Measurements from ENCODE around the gene SUPT6H. TPM values are rescaled to one million over a fixed set of nuclear protein-coding genes. Genes with fewer than 3 reads are reported as not detected.
"Not testable (repeated sequence)": the region's sequence is repeated elsewhere in the genome, so short reads cannot be mapped to it uniquely, and the experiment has no call there.

SUPT6H gene
- total RNA-seq, 6 experiments from 2014 or later, result 72.7 to 79.7 (median 74.0) TPM

GRCh38 chr17:28723159-28723835, 61.3 kb downstream of the SUPT6H start:
- peaks cover 8% of the 10 kb centered on the region; the same call in 1 of the 2 replicates for H3K9me3 Mint-ChIP-seq
- H3K27ac Mint-ChIP-seq, result peak overlapping the region; percentile 96
- peaks cover 32% of the 10 kb centered on the region for H3K36me3 Mint-ChIP-seq (ENCODE audit: low read depth)
- peaks cover 73% of the 10 kb centered on the region for H3K4me1 Mint-ChIP-seq (ENCODE audit: low read depth)
- no peak for DNase-seq
- peak overlapping the region; percentile 28 for H3K4me3 Mint-ChIP-seq
- peaks cover 29% of the 10 kb centered on the region for H3K27me3 Mint-ChIP-seq (ENCODE audit: insufficient read depth)
- no peak for TF ChIP-seq CTCF (IDR thresholded peaks at IDR 0.05)

- Mint-ChIP-seq H3K27me3 (ENCODE audit: insufficient read depth) (peaks cover 29% of the 10 kb centered on the region), H3K27ac (peak overlapping the region; percentile 96), H3K4me1 (ENCODE audit: low read depth) (peaks cover 70% of the 10 kb centered on the region), H3K4me3 (peak overlapping the region; percentile 95), H3K36me3 (ENCODE audit: low read depth) (peaks cover 34% of the 10 kb centered on the region)
- H3K9me3 Mint-ChIP-seq, DNase-seq: not testable (repeated sequence)
Observed at GRCh38 chr17:28723836-28724499, 62.0 kb downstream of the SUPT6H start.

DNA sequence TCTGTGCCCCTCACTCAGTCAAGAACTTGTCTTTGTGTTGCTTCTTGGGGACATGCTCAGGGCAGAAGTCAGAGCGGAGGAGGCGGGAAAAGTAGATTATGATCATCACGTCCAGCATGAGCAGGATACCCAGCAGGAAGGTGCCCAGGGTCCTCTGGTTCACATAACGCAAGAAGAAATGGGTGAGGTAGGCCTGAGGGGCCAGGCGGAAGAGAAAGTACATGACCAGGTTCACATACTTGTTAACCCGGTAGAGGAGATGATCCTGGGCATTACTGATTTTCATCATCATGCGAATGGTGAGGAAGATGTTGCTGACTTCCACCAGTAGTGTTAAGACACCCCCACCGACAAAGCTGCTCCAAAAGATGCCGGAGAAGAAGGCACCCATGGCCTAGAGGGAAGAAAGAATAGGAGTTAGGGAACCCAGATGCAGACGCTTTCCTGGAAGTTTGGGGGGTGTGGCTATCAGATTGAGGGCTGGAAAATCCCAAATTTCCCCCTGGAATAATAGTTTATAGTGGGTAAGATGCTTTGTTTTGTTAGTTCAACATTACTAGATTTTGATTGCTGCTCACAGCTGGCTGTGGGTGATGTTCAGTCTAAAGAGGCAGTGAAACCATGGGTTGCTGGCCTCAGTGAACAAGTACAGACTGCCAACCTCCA, 62.6 kb downstream of the SUPT6H start:
- Mint-ChIP-seq H3K27ac (peak overlapping the region; percentile 96), H3K4me1 (ENCODE audit: low read depth) (peaks cover 67% of the 10 kb centered on the region)
- no peak for DNase-seq

GRCh38 chr17:28725166-28725659, 63.2 kb downstream of the SUPT6H start:
- Mint-ChIP-seq H3K9me3 (peaks cover 5% of the 10 kb centered on the region; the same call in 1 of the 2 replicates), H3K27ac (peak overlapping the region; percentile 96), H3K36me3 (ENCODE audit: low read depth) (peaks cover 31% of the 10 kb centered on the region), H3K4me3 (peak overlapping the region; percentile 95), H3K4me1 (ENCODE audit: low read depth) (peaks cover 67% of the 10 kb centered on the region), H3K27me3 (ENCODE audit: insufficient read depth) (peaks cover 24% of the 10 kb centered on the region)
- peak; percentile 50 for TF ChIP-seq CTCF (IDR thresholded peaks at IDR 0.05)
- peak; percentile 70 for DNase-seq

More for the DNA sequence above, 62.6 kb downstream of the SUPT6H start:
- Mint-ChIP-seq H3K4me3 (peak overlapping the region; percentile 95), H3K36me3 (ENCODE audit: low read depth) (peaks cover 36% of the 10 kb centered on the region), H3K27me3 (ENCODE audit: insufficient read depth) (peaks cover 29% of the 10 kb centered on the region), H3K9me3 (peaks cover 8% of the 10 kb centered on the region; the same call in 1 of the 2 replicates)
- TF ChIP-seq CTCF (IDR thresholded peaks at IDR 0.05), result no peak

DNA sequence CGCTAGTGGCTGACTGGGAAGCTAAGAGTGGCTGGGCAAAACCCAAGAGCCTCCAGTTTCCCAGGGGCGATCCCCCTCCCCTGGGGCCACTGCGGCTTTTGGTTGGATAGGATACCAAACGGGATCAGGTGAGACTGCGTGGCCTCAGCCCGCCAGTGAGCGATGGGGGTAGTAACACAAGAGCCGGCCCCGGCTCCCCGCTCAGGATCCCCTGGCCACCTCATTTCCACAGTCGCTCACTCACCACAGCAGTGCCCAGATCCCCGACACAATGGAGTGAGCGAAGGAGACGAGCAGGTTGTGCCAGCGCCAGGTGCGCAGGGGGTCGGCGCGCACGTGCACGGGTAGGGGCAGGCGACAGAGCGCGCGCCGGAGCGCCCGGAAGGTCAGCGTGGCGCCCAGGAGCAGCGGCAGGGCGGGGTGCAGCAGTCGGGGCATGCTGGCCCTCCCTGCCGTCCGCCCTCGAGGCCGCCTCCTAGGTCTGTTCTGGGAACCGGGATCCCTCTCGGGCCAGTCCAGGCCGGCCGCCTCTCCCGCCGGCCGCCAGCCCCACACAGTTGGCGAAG, 63.7 kb downstream of the SUPT6H start:
- 0 out of 2 replicates have a peak, but pooled peaks have one; percentile 4 for TF ChIP-seq CTCF (IDR thresholded peaks at IDR 0.05)
- peaks cover 26% of the 10 kb centered on the region for H3K36me3 Mint-ChIP-seq (ENCODE audit: low read depth)
- peak overlapping the region; percentile 95 for H3K4me3 Mint-ChIP-seq
- no peaks in the 10 kb centered on the region for H3K9me3 Mint-ChIP-seq
- H3K27ac Mint-ChIP-seq, result peak overlapping the region; percentile 96
- peak; percentile 84 for DNase-seq
- peaks cover 63% of the 10 kb centered on the region for H3K4me1 Mint-ChIP-seq (ENCODE audit: low read depth)
- peaks cover 21% of the 10 kb centered on the region for H3K27me3 Mint-ChIP-seq (ENCODE audit: insufficient read depth)

Measured in HFFc6 (cell line).